HG03175 (cell line): Measurements from ENCODE around the gene CENPH.
"Not testable (repeated sequence)": the region's sequence is repeated elsewhere in the genome, so short reads cannot be mapped to it uniquely, and the experiment has no call there.

ENCODE experiments used
- ATAC-seq: cut with Tn5 transposase; IDR thresholded peaks from one replicate; pipeline ENCODE4 v1.9.1; 2021; ENCODE audit warnings: mild to moderate bottlenecking, moderate library complexity; ENCODE audit not compliant: unreplicated experiment

Gene CENPH

DNA sequence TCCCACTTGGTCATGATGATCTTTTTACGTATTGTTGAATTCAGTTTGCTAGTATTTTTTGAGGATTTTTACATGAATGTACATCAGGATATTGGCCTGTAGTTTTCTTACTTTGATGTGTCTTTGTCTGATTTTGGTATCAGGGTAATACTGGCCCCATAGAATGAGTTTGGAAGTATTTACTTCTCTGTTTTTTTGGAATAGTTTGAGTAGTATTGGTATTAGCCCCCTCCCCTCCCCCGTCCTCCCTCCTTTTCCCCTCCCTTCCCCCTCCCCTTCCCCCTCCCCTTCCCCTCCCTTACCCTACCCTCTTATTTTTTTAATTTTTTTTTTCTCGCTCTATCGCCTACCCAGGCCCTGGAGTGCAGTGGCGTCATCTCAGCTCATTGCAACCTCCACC is 55.6 kb downstream of the CENPH start:
- ATAC-seq = no peak

GRCh38 chr5:69248019-69248418 is 58.6 kb downstream of the CENPH start:
- no peak for ATAC-seq

GRCh38 chr5:69250593-69250992 is 61.2 kb downstream of the CENPH start:
- no peak for ATAC-seq

GRCh38 chr5:69252437-69252836 is 63.1 kb downstream of the CENPH start:
- no peak for ATAC-seq

DNA sequence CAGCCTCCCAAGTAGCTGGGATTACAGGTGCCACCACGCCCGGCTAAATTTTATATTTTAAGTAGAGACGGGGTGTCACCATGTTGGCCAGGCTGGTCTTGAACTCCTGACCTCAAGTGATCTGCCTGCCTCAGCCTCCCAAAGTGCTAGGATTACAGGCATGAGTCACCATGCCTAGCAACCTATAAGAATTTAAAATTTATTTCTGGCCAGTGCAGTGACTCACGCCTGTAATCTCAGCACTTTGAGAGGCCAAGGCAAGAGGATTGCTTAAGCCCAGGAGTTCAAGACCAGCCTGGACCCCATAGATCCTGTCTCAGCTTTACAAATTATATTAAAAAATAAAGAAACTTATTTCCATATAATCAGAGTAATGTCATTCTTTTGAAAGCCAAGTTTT is 66.6 kb downstream of the CENPH start:
- ATAC-seq = not testable (repeated sequence)

GRCh38 chr5:69257577-69257976 is 68.2 kb downstream of the CENPH start:
- ATAC-seq = no peak
